IMR-90 (cell line): Measurements from ENCODE around the gene KDM2A. TPM values are rescaled to one million over a fixed set of nuclear protein-coding genes. Genes with fewer than 3 reads are reported as not detected.

Experiments used
- ATAC-seq: fragments of 200-7000 bp; cut with Tn5 transposase; 2 replicates; pipeline ENCODE4 v1.9.1; 2020; ENCODE audit warnings: low read depth, mild to moderate bottlenecking, moderate library complexity
- BruUV-seq: library from RNA; stranded (reverse); fragments of 400-500 nt; replicated peaks from 2 replicates; lab custom pipeline; 2021; lab: Mats Ljungman, UMichigan
- CTCF ChIA-PET: fragments of 300-600 bp; formaldehyde crosslinking; extraction: SDS; loops from one replicate; lab custom pipeline; 2021; ENCODE audit warnings: antibody characterized with exemption; lab: Yijun Ruan, JAX
- POLR2A ChIA-PET: fragments of 300-600 bp; sonication (Branson Sonifier 250); formaldehyde crosslinking; loops from one replicate; lab custom pipeline; 2022; ENCODE audit warnings: antibody characterized with exemption; ENCODE audit not compliant: unreplicated experiment; lab: Charles Lee
- DNase-seq: peaks from one replicate; pipeline ENCODE4 v3.0.0; 2013
- H2AFZ ChIP-seq: replicated peaks from 2 replicates; pipeline ENCODE3; 2013; ENCODE audit warnings: low read length, mild to moderate bottlenecking; ENCODE audit not compliant: poor library complexity
- H2AK5ac ChIP-seq: 2 replicates; pipeline ENCODE4 v1.6.1; 2013; ENCODE audit warnings: low read depth, low read length, inconsistent platforms
- H2AK9ac ChIP-seq: replicated peaks from 2 replicates; pipeline ENCODE3; 2013; ENCODE audit warnings: mild to moderate bottlenecking, low read depth, low read length, moderate library complexity; ENCODE audit not compliant: poor library complexity
- H2BK120ac ChIP-seq: 2 replicates; pipeline ENCODE4 v1.6.1; 2013; ENCODE audit warnings: low read depth, low read length, inconsistent platforms
- H2BK15ac ChIP-seq: 3 replicates; pipeline ENCODE4 v1.6.1; 2013; ENCODE audit warnings: low read depth, low read length, inconsistent platforms
- H2BK20ac ChIP-seq: 2 replicates; pipeline ENCODE4 v1.6.1; 2013; ENCODE audit warnings: low read depth, mild to moderate bottlenecking, inconsistent platforms, low read length, moderate library complexity
- H2BK5ac ChIP-seq: 2 replicates; pipeline ENCODE4 v1.6.1; 2013; ENCODE audit warnings: mild to moderate bottlenecking, low read depth, low read length, inconsistent platforms; ENCODE audit not compliant: poor library complexity, severe bottlenecking
- H3K14ac ChIP-seq: replicated peaks from 2 replicates; pipeline ENCODE4 v1.6.1; 2013; ENCODE audit warnings: low read depth, low read length, inconsistent platforms
- H3K18ac ChIP-seq: 2 replicates; pipeline ENCODE4 v1.6.1; 2013; ENCODE audit warnings: low read depth, low read length, control low read depth
- H3K23ac ChIP-seq: 2 replicates; pipeline ENCODE4 v1.6.1; 2013; ENCODE audit warnings: low read depth, low read length, inconsistent platforms
- H3K27ac ChIP-seq: 2 replicates; pipeline ENCODE4 v1.5.1; 2013; ENCODE audit warnings: mild to moderate bottlenecking, control low read depth, low read length; ENCODE audit not compliant: insufficient read depth
- H3K27me3 ChIP-seq: 2 replicates; pipeline ENCODE4 v1.6.1; 2013; ENCODE audit warnings: low read length; ENCODE audit not compliant: control insufficient read depth, insufficient read depth
- H3K36me3 ChIP-seq: 2 replicates; pipeline ENCODE4 v1.6.1; 2013; ENCODE audit warnings: low read length, mixed read lengths; ENCODE audit not compliant: control insufficient read depth, insufficient read depth
- H3K4ac ChIP-seq: 2 replicates; pipeline ENCODE4 v1.6.1; 2013; ENCODE audit warnings: low read depth, low read length, inconsistent platforms
- H3K4me1 ChIP-seq: 2 replicates; pipeline ENCODE4 v1.6.1; 2013; ENCODE audit warnings: low read length, mixed read lengths; ENCODE audit not compliant: control insufficient read depth, insufficient read depth
- H3K4me2 ChIP-seq: 2 replicates; pipeline ENCODE4 v1.6.1; 2013; ENCODE audit warnings: low read depth, mild to moderate bottlenecking, control low read depth, low read length, moderate library complexity
- H3K4me3 ChIP-seq: 2 replicates; pipeline ENCODE4 v1.5.1; 2013; ENCODE audit warnings: low read depth, mild to moderate bottlenecking, control low read depth, low read length, moderate library complexity; ENCODE audit not compliant: insufficient read depth
- H3K56ac ChIP-seq: 2 replicates; pipeline ENCODE4 v1.6.1; 2013; ENCODE audit warnings: low read length, inconsistent platforms; ENCODE audit not compliant: insufficient read depth; ENCODE audit errors: extremely low read depth
- H3K79me1 ChIP-seq, 2 experiments: 2 replicates each; pipeline ENCODE4 v1.6.1; 2013; ENCODE audit warnings: low read length in 2 of 2, inconsistent platforms in 1 of 2, low read depth in 1 of 2
- H3K9ac ChIP-seq: 2 replicates; pipeline ENCODE4 v1.6.1; 2013; ENCODE audit warnings: low read depth, low read length, control low read depth
- H3K9me1 ChIP-seq: 2 replicates; pipeline ENCODE4 v1.6.1; 2013; ENCODE audit warnings: low read length, inconsistent platforms; ENCODE audit not compliant: insufficient read depth
- H3K9me3 ChIP-seq: 2 replicates; pipeline ENCODE4 v1.6.1; 2013; ENCODE audit warnings: low read length; ENCODE audit not compliant: control insufficient read depth, insufficient read depth
- H4K20me1 ChIP-seq: 2 replicates; pipeline ENCODE4 v1.6.1; 2013; ENCODE audit warnings: low read length, inconsistent platforms; ENCODE audit not compliant: insufficient read depth
- H4K5ac ChIP-seq: 2 replicates; pipeline ENCODE4 v1.6.1; 2013; ENCODE audit warnings: mild to moderate bottlenecking, low read depth, low read length, control low read depth
- H4K8ac ChIP-seq, 2 experiments: 2 replicates each; pipeline ENCODE4 v1.6.1; 2013; ENCODE audit warnings: low read depth in 2 of 2, low read length in 2 of 2, control low read depth in 1 of 2, inconsistent platforms in 1 of 2
- H4K91ac ChIP-seq: 2 replicates; pipeline ENCODE4 v1.6.1; 2013; ENCODE audit warnings: low read depth, low read length, inconsistent platforms; ENCODE audit not compliant: insufficient read depth
- BHLHE40 ChIP-seq: fragments of 150-350 bp; IDR thresholded peaks from 2 replicates; pipeline ENCODE4 v1.6.1; 2016; ENCODE audit warnings: mild to moderate bottlenecking, low read depth, low read length
- CEBPB ChIP-seq: IDR thresholded peaks from 2 replicates; pipeline ENCODE4 v1.6.1; 2012; ENCODE audit warnings: low read depth, low read length, improper control_type of control experiment
- CHD1 ChIP-seq: IDR thresholded peaks from 2 replicates; pipeline ENCODE4 v1.6.1; 2012; ENCODE audit warnings: low read depth, low read length, improper control_type of control experiment
- CTCF ChIP-seq: conservative IDR thresholded peaks from 2 replicates; pipeline ENCODE4 v1.5.1; 2012; ENCODE audit warnings: mild to moderate bottlenecking, low read depth, low read length, improper control_type of control experiment
- ELK1 ChIP-seq: fragments of 150-350 bp; IDR thresholded peaks from 2 replicates; pipeline ENCODE4 v1.6.1; 2016; ENCODE audit warnings: low read depth, mild to moderate bottlenecking, low read length, moderate library complexity, borderline replicate concordance
- FOS ChIP-seq: fragments of 150-350 bp; IDR thresholded peaks from 2 replicates; pipeline ENCODE4 v1.6.1; 2016; ENCODE audit warnings: low read depth, low read length
- MAFK ChIP-seq: IDR thresholded peaks from 2 replicates; pipeline ENCODE4 v1.6.1; 2012; ENCODE audit warnings: low read depth, low read length, improper control_type of control experiment
- MAZ ChIP-seq: IDR thresholded peaks from 2 replicates; pipeline ENCODE4 v1.6.1; 2012; ENCODE audit warnings: low read depth, mild to moderate bottlenecking, low read length, improper control_type of control experiment, moderate library complexity, borderline replicate concordance
- MXI1 ChIP-seq: IDR thresholded peaks from 2 replicates; pipeline ENCODE4 v1.6.1; 2012; ENCODE audit warnings: low read depth, mild to moderate bottlenecking, low read length, moderate library complexity, borderline replicate concordance
- NFE2L2 ChIP-seq: fragments of 150-350 bp; IDR thresholded peaks from 2 replicates; pipeline ENCODE4 v1.6.1; 2016; ENCODE audit warnings: low read depth, mild to moderate bottlenecking, low read length
- POLR2A ChIP-seq: IDR thresholded peaks from 2 replicates; pipeline ENCODE4 v1.6.1; 2012; ENCODE audit warnings: mild to moderate bottlenecking, low read depth, low read length
- RAD21 ChIP-seq: IDR thresholded peaks from 2 replicates; pipeline ENCODE4 v1.6.1; 2012; ENCODE audit warnings: low read length, improper control_type of control experiment
- RCOR1 ChIP-seq: IDR thresholded peaks from 2 replicates; pipeline ENCODE4 v1.6.1; 2012; ENCODE audit warnings: mild to moderate bottlenecking, low read length, improper control_type of control experiment; ENCODE audit not compliant: insufficient replicate concordance
- RFX5 ChIP-seq: IDR thresholded peaks from 2 replicates; pipeline ENCODE4 v1.8.0; 2012; ENCODE audit warnings: low read depth, mild to moderate bottlenecking, low read length, moderate library complexity
- SMC3 ChIP-seq: fragments of 150-350 bp; IDR thresholded peaks from 2 replicates; pipeline ENCODE4 v1.6.1; 2016; ENCODE audit warnings: low read depth, mild to moderate bottlenecking, antibody characterized with exemption, low read length, moderate library complexity
- USF2 ChIP-seq: fragments of 150-350 bp; IDR thresholded peaks from 2 replicates; pipeline ENCODE4 v1.6.1; 2017; ENCODE audit warnings: mild to moderate bottlenecking, antibody characterized with exemption, low read length, low read depth
- WGBS, 2 experiments: methylation state at CpG; one replicate each; pipeline versions ENCODE4 v1.1.5 to v1.1.7; 2013; ENCODE audit warnings: missing lambda C conversion rate in 2 of 2; ENCODE audit not compliant: insufficient read length in 1 of 2; ENCODE audit errors: extremely low coverage in 2 of 2; 5-methylcytosine and 5-hydroxymethylcytosine counted together
- dilution Hi-C: fragments of 300-500 bp; cut with HindIII; formaldehyde crosslinking; loops from one replicate; pipeline ENCODE4 v1.14.3; 2018; ENCODE audit warnings: low sequenced_read_pairs; ENCODE audit not compliant: unreplicated experiment
- in situ Hi-C: fragments of 300-500 bp; cut with MboI; formaldehyde crosslinking; loops from 3 replicates; pipeline ENCODE4 v1.14.3; 2019; ENCODE audit warnings: low sequenced_read_pairs, inconsistent platforms, mixed read lengths
- intact Hi-C: fragments of 100-400 bp; cut with micrococcal nuclease; formaldehyde crosslinking; loops from 2 replicates; pipeline ENCODE4 v1.10.0; 2022
- polyA plus RNA-seq, 3 experiments: library from polyadenylated mRNA; depleted of rRNA; stranded (reverse); fragments of >200 nt; gene quantifications; 2 replicates each; pipeline ENCODE4 v1.2.3, GENCODE V29; 2012; ENCODE audit warnings: low replicate concordance in 1 of 3
- total RNA-seq: library from RNA; depleted of rRNA; stranded (reverse); fragments of >200 nt; gene quantifications from 2 replicates; pipeline ENCODE4 v1.2.3, GENCODE V29; 2012

KDM2A gene
- total and polyA plus RNA-seq, 2 of the 4 experiments (the other 2 are of a cell fraction) = 26.7 to 42.6 TPM

GRCh38 chr11:67237574-67237973 is 118.5 kb downstream of the KDM2A start:
- Histone ChIP-seq H3K4ac (no peak overlapping the region), H3K27me3 (no peaks in the 10 kb centered on the region), H3K27ac (no peak overlapping the region), H3K18ac (no peak overlapping the region), H2AK5ac (no peak overlapping the region), H2BK20ac (no peak overlapping the region), H2AK9ac (no peak overlapping the region), H3K79me1 (peaks cover 22 to 57% of the 10 kb centered on the region in 2 experiments), H4K5ac (no peak overlapping the region), H3K14ac (no peak overlapping the region), H3K36me3 (peaks cover 8% of the 10 kb centered on the region), H2AFZ (no peak overlapping the region), H3K56ac (no peak overlapping the region), H2BK5ac (no peak overlapping the region), H3K4me3 (no peak overlapping the region), H3K23ac (no peak overlapping the region), H4K20me1 (peaks cover 42% of the 10 kb centered on the region), H3K4me1 (peaks cover 11% of the 10 kb centered on the region), H2BK15ac (no peak overlapping the region), H4K91ac (no peak overlapping the region), H3K9me3 (no peaks in the 10 kb centered on the region), H2BK120ac (no peak overlapping the region), H4K8ac (no peak overlapping the region), H3K9me1 (peaks cover 9% of the 10 kb centered on the region), H3K4me2 (no peak overlapping the region), H3K9ac (no peak overlapping the region)
- dilution Hi-C loops = no loop called here
- TF ChIP-seq MXI1 (no peak), CHD1 (no peak), CTCF (no peak), POLR2A (no peak), MAZ (no peak), BHLHE40 (no peak), RCOR1 (no peak), FOS (no peak), MAFK (no peak), CEBPB (no peak), ELK1 (no peak), SMC3 (no peak), RAD21 (no peak), NFE2L2 (no peak), USF2 (no peak), RFX5 (no peak)
- POLR2A ChIA-PET = no interaction called here
- CTCF ChIA-PET = no interaction called here
- WGBS, 2 experiments = no CpG with 5 or more reads among the region's 1 CpG
- intact Hi-C loops = loop anchor here (10.0 kb wide), 1 partner anchor 53 kb away; no protein-coding TSS in a partner anchor
- ATAC-seq (no peak), DNase-seq (no peak)
- no TSS peak for BruUV-seq
- in situ Hi-C loops = no loop called here
